GM18519 (cell line): Measurements from ENCODE around the gene ETV4.
A peak's percentile ranks its signal among the peaks of the same experiment; 100 is the strongest.

Experiments
- ATAC-seq: cut with Tn5 transposase; IDR thresholded peaks from one replicate; pipeline ENCODE4 v1.9.1; 2021; ENCODE audit warnings: mild to moderate bottlenecking, moderate library complexity; ENCODE audit not compliant: unreplicated experiment, low FRiP score

The ETV4 gene

DNA sequence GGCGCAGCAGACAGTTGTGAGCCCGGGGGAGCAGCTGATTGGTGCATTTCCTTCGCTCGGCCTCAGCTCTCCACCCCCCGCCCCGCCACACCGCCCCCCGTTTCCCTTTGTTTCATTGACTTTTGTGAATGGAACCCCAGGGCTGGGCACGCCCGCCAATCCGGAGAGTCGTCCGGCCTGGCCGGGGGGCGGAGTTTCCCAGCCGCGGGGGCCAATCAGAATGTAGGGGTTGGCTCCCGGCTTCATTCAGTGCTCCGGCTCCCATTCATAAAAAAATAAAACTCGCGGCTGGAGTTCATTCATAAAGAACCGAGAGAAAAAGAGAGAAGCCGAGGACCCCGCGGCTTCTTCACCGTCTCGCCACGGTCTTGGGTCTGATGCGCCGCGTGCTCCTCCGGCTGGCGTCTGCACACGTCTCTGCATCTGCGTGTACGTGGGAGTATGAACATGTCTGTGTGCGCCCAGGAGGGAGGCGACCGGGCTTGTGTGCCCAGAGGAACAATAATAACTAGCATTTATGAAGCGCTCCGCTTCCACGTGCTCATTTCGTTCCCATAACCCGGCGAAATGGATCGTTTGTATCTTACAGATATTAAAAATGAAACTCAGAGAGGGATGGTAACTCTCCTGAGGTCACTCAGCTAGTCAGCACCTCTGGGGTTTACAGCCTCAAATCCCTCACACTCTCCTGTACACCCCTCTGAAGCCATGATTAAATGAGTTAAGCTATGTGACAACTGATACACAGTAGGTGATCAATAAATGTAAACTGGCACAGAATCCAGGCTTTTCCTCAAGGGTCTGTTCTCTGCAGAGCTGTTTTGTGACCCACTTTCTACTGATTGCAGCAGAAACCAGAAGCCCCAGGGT lies at the start of gene ETV4:
Gene ETV4 (minus strand): TSS at position 22 of the 870 bp plus-strand sequence. CDS start 723 bp downstream, outside the sequence.
- ATAC-seq, result peak; percentile 46

DNA sequence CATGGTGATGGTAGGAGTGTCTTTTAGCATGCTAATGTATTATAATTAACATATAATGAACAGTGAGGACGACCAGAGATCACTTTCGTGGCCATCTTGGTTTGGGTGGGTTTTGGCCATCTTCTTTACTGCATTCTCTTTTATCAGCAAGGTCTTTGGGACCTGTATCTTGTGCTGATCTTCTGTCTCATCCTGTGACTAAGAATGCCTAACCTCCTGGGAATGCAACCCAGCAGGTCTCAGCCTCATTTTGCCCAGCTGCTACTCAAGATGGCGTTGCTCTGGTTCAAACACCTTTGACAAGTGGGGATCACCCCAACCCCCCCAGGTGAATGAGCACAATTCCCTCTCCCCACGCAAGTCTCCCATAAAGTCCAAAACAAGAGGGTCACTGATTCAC lies 49.3 kb upstream of the ETV4 start:
- ATAC-seq, result no peak

DNA sequence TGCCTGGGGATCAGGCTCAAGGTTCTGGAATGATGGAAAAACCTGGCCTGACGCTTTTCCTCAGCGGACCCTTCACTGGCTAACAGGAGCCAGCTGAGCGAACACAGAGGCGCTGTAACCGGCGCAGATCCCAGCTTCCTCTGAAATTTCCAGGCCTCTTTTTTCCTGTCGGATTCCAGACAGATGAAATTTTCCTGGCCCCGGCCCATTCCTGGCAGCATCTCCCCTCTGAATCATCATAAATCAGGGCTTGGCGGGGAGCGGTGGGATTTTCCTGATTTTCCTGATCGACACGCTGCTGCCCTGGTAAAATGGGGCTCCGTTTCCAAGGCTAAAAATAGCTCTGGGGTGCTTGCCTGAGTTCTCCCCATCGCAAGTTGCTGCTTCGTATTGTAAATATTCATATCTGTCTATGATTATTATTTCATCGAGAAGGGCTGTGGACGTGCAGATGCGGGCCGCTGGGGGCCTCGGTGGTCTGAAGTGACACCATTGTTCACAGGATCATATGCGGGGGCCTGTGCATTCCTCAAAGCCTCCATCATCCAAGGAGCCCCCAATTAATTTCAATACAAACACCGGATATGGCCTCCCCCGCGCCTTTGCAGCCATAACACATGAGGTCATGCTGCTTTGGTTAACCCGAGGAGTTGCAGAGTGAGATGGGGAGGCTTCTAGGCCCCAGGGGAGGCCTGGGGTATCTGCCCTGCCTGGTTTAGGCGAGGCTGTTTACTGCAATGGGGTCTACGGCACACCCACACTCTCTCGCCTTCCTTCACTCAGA lies 45.8 kb upstream of the ETV4 start:
- ATAC-seq, result no peak

DNA sequence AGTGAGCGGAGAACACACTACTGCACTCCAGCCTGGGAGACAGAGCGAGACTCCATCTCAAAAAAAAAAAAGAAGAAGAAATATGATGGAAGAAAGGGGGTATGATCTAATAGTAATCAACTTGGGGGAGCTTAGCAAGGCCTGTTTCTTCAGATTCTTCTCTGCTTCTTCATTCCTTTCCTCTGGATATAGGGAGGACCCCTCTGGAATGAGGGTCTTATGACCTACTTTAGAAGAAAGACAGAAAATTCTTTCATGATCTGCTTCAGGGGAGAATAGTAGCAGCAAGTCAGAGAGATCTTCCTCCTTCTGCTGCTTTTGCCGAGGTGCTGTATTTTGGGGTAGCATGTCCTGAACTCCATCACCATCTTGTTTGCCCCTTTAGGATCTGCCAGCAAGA lies 44.9 kb upstream of the ETV4 start:
- ATAC-seq, result no peak

DNA sequence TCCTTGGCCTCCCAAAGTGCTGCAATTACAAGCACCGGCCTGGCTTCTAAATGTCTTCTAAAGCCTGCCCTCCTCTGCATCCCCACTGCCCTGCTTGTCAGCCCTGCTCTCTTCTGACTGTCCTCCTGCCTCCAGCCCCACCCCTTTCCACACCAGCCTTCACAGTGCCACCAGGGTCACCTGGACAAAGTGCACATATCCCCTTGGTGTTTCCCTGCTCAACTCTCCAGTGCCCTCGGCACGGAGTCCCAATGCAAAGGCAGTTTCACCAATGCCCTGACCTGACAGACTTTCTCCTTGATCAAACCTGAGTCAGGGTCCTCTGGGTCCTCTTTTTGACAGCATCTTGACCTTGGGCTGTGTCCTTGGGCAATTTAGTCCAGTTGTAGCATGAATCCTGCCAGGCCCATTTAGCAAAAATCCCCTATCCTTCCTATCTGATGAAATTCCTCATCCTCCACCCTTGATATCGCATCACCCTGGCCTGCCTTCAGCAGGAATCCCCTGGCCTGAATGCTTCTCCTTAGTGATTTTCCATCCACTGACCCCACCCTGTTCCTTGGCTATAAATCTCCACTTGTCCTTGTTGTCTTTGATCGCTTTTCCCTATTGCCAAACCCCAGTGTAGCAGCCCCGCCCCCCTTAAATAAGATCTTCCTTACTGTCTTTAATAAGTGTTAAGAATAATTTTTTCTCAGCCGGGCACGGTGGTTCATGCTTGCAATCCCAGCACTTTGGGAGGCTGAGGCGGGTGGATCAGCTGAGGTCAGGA lies 42.7 kb upstream of the ETV4 start:
- no peak for ATAC-seq

DNA sequence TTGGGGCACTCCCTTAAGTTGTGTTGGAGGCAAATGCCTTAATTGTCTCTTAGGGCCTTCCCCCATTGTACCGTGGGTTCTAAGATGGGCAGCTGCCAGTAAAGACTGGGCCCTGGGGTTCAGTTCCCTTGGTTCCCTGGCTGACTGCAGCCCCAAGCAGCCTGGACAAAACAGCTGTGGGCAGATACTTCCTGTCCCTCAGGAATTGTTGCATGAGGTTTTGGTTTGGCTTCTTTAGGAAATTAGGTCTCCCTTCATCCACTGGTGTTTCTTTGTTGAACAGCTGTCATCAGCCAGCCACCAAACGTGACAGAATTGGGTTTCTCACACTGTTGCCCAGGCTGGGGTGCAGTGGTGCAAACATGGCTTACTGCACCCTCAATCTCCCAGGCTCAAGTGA lies 42.0 kb upstream of the ETV4 start:
- ATAC-seq, result no peak

DNA sequence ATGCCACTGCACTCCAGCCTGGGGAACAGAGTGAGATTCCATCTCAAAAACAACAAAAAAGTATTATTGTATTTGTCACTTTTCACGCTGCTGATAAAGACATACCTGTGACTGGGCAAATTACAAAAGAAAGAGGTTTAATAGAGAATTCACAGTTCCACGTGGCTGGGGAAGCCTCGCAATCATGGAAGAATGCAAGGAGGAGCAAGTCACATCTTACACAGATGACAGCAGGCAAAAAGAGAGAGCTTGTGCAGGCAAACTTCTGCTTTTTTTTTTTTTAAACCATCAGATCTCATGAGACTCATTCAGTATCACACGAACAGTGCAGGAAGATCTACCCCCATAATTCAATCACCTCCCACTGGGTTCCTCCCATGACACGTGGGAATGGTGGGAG lies 41.5 kb upstream of the ETV4 start:
- ATAC-seq, result no peak

DNA sequence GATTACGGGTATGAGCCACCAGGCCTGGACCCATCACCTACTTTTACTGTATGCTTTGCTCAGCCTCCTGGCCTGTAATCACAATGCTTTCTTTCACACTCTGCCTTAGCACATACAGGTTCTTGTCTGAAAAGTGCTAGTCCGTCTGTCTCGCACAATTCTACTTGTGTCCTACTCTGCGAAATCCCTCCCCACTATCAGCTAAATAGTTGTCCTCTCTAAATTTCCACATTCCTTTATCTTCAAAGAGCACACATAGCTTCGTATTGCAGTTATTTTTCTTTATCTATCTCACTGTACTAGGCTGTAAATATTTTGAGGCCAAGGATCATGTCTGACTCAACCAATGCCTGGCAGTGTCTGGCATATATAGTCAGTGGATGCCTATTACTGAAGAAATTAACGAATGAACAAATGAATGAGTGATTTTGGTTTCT lies 38.5 kb upstream of the ETV4 start:
- no peak for ATAC-seq

DNA sequence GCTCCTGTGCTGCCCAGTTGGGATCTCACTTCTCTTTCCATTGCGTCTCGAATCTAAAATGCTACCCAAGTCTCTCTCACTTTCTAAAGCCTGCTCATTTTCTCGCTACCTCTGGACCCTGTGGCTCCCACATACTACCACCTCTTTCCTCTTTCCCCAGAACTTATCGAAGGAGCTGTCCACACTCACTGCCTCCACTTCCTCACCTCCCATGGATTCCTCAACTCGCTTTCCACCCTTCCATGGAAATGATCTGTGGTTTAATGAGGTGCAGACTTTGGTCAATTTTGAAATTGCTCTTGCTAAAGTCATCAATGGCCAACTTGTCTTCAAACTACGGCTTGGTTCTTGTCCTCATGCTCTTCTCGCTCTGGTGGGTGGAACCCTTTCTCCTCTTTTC lies 37.2 kb upstream of the ETV4 start:
- no peak for ATAC-seq

DNA sequence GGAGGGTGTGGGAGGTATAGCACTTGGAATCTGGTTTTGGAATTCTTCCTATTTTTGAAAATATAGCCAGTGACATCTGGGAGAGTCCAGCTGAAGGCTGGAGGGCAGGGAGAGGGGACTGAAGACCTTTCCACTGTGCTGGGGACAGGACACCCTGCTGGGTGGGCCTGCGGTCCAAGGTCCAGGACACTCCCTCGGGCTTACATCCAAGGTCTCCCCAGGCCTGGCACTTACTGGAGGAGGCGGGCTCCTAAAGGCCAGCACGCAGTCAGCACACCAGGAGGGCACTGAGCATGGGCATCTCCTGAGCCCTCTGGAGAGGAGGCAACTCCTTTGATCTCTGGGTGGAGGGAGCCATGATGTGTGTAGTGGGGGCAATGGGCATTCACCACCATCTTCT lies 35.5 kb upstream of the ETV4 start:
- no peak for ATAC-seq

DNA sequence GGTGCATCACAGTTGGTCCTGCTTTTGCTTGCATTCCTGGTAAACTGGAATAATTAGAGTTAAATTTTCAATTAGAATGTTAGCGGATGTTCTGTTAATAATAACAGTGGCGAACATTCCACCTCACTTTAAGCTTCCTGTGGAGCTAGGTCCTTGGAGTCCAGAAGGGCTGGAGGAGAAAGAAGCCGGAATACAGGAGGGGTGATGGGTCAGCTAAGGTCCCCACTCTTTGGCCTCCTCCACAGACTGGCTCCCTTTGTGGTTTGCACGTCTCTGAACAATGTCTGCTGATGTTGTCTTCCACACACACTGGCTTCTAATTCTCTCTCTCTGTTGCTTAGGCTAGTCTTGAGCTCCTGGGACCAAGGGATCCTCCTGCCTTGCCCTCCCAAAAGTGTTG lies 35.0 kb upstream of the ETV4 start:
- ATAC-seq, result no peak

DNA sequence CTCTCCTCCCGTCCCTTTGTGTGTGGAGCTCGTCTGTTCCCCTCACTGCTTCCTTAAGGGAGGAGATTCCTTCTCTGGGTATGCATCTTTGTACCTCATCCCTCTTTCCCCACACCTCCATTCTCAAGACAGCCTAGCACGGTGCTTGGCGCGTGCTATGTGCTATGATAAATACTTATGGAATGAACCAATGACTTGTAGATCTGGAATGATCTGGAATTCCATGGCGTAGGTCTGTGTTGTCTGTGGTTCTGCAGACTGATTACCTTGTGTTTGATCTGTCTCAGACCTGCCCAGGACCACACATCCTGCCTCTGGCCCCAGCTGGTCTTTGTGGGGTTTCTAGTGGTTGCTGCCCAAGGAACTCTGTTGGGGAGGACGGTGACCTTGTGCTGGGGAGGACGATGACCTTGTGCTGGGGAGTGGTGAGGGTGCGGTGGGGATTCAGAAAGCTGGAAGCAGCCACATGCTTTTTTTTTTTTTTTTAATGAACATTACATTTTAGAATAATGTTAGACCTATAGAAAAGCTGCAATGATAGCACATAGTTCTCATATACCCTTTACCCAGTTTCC lies 33.5 kb upstream of the ETV4 start:
- no peak for ATAC-seq

DNA sequence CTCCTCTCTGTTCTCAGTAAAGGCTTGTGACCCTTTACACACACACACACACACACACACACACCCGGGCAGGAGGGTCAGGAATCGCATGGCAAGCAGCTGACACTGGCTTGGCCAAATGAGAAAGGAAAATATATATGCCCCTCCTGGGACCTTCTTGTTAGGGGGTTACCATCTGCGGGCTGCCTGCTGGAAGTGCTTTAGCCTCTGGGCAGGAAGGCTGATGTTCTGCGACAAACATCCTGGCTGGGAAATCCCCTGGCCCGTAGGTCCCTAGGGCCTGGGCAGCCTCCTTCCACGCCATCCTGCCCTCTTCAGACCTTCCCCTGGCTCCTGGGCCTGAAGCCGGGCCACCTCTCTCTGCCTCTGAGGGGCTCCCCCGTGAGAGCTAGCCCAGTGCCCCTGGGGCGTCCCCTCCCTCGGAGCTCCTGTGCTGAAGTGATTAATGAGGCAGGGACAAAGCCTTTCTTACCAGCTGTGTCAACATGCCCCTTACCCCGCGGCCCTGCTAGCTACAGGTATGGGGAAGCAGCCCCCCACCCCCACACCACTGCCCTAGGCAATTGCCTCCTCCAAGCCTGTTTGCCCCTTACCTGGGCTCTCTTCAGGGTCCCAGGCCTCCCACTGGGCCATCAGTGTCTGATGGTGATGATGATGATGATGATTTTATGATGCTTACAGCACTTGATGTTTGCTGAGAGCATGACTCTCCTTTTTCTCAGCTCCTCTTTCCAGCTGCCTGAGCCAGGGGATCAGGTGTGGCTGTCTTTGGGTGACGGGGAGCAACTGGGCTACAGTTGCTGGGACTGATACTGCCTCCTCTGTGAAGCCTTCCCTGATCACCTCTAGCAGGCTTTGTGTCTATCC lies 32.8 kb upstream of the ETV4 start:
- no peak for ATAC-seq

DNA sequence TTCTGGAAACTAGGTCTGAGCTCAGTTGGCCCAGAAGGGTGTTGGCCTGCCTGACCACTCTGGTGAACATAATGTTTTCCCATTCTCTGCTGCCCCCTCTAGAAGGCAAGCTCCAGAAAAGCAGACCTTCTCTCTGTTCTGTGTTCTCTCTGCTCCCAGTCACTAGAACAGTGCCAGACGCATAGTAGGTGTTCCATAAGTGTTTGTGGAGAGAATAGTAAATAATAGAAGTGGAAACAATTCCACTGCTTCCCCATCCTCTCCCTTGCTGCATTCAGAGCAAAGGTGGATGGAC lies 32.2 kb upstream of the ETV4 start:
- no peak for ATAC-seq

DNA sequence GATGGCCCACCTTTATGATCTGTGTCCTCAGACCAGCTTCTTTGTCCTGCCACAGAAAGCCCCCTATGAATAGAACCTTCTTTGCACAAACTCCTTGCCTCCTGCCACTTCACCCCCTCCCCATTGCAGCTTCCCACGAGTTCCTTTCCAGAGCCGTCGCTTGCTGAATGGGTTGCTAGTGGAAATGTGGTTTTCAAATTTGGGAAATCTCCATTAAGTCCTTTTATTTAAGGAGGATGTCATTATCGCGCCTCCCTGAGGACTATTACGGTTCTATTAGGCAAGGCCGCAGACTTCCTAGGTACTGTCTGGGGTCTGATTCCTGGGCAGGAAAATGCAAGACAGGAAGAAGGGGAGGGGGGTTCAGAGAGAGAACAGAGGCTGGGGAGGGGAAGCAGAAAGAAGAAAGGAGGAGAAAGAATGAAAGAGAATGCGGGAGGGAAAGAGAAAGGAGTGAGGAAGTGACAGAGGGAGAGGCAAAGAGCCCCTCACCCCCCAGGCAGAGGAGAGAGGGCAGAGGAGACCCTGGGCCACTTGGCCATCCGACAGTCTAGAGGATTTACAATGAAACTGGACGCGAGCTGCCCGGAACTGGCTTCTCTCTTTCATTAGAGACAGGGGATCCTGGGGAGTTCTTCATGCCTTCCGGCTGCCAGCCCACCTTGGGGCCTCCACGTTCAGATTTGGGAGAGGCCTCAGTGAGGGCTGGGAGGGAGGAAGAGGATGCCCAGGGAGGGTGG lies 31.7 kb upstream of the ETV4 start:
- no peak for ATAC-seq

DNA sequence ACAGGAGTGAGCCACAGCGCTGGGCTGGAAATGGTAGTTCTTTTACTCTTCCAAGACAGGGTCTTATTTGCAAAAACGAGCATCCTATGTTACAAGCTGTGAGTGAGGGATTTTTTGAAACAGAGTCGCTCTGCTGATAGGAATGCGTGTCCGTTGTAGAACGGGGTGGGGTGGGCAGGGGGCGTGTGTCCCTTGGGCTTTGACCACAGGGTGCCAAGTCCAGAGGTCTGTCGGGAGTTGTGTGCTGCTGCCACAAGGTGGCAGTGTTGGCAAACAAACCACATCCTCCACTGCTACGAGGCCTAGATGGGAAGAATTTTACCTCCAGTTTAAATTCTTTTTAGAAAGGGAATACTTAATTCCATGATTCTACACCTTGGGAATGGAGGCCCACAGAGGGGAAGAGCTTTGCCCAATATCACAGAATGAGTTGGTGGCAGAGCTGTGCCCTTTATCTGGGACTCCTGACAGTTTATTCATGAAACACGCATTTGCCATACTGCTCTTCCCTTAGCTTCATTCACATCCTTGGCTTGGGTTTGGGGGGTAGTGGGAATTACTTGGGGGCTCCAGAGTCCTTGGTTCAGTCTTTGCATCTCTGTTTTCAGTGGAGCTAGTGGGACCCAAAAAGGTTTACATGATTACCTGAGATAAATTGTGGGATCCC lies 30.6 kb upstream of the ETV4 start:
- no peak for ATAC-seq

DNA sequence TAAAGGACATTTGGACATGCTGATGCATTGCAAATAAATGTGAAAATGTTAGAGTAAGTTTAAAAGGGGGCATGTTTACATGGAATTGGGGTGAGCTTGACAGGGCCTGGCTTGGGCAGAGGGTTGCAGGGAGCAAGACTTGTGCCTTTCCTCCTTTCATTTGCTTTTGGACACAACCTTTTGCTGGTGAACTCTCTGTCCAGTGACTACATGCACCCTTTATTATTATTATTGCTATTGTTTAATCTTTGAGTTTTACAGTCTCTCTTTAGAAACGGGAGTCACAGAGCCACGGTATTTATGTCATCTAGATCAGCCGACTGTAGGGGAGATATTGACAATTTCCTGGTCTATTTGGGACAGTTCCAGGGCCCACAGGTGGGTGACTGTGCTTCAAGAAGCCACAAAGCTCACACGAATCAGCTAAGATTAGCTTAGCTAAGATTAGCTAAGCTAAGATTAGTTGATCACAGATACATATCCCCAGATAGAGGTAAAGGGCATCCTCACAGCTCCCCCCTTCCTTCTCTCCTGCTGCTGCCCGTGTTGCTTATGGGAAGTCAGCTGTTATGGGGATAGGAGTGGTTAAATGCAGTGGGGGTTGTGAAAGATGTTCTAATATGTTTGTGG lies 28.9 kb upstream of the ETV4 start:
- ATAC-seq, result no peak

DNA sequence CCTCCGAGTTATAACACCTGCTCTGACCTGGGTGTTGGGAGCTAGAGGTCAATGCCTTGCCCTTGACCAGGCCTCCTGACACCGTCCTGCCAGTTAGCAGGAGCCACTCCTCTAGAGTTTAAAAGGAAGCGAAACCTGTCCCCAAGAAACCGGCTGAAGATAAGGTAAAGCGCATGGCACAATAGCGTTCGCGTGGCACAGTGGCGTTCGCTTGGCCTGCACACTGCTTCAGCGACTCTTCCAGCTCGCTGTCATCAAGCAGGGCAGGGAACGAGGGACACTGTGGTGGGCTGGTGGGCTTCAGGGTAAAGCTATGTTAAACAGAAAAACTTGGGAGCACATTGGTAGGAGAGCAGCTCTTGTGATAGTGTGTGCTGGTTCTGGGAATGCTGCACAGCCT lies 28.2 kb upstream of the ETV4 start:
- no peak for ATAC-seq
